HUES6 (cell line): ENCODE results near the gene SEMA4B.
A peak's percentile ranks its signal among the peaks of the same experiment; 100 is the strongest.
"Not testable (repeated sequence)": the region's sequence is repeated elsewhere in the genome, so short reads cannot be mapped to it uniquely, and the experiment has no call there.

Experiments used
- H3K27ac ChIP-seq: 2 replicates; pipeline ENCODE4 v1.7.0; 2013; ENCODE audit warnings: low read depth, mild to moderate bottlenecking, low read length, inconsistent platforms
- H3K27me3 ChIP-seq: 2 replicates; pipeline ENCODE4 v1.6.1; 2013; ENCODE audit warnings: low read length; ENCODE audit not compliant: control insufficient read depth, insufficient read depth
- H3K36me3 ChIP-seq: 2 replicates; pipeline ENCODE4 v1.6.1; 2013; ENCODE audit warnings: low read length; ENCODE audit not compliant: control insufficient read depth, insufficient read depth
- H3K4me1 ChIP-seq: 2 replicates; pipeline ENCODE4 v1.6.1; 2013; ENCODE audit warnings: low read length; ENCODE audit not compliant: control insufficient read depth, insufficient read depth
- H3K4me3 ChIP-seq: 2 replicates; pipeline ENCODE4 v1.5.1; 2013; ENCODE audit warnings: low read depth, low read length
- H3K9ac ChIP-seq: one replicate; pipeline ENCODE4 v1.6.1; 2013; ENCODE audit warnings: mild to moderate bottlenecking, low read length
- H3K9me3 ChIP-seq: 2 replicates; pipeline ENCODE4 v1.6.1; 2013; ENCODE audit warnings: low read depth, low read length; ENCODE audit not compliant: control insufficient read depth, insufficient read depth

Gene SEMA4B

GRCh38 chr15:90184119-90184785, 16.9 kb upstream of the SEMA4B start:
- Histone ChIP-seq H3K9me3 (no peaks in the 10 kb centered on the region), H3K4me3 (peak overlapping the region; percentile 77), H3K27ac (no peak overlapping the region), H3K27me3 (no peaks in the 10 kb centered on the region), H3K9ac (no peak overlapping the region), H3K4me1 (peaks cover 7% of the 10 kb centered on the region; the same call in 1 of the 2 replicates), H3K36me3 (no peaks in the 10 kb centered on the region)

GRCh38 chr15:90184786-90185704, 16.1 kb upstream of the SEMA4B start:
- H3K9ac ChIP-seq = peak overlapping the region; percentile 31
- H3K9me3 ChIP-seq = no peaks in the 10 kb centered on the region
- H3K4me3 ChIP-seq = peak overlapping the region; percentile 77
- no peaks in the 10 kb centered on the region for H3K27me3 ChIP-seq
- no peaks in the 10 kb centered on the region for H3K36me3 ChIP-seq
- H3K4me1 ChIP-seq = peaks cover 7% of the 10 kb centered on the region; the same call in 1 of the 2 replicates
- no peak overlapping the region for H3K27ac ChIP-seq

- Histone ChIP-seq H3K36me3 (no peaks in the 10 kb centered on the region), H3K4me1 (peaks cover 14% of the 10 kb centered on the region), H3K27me3 (no peaks in the 10 kb centered on the region), H3K9me3 (no peaks in the 10 kb centered on the region), H3K9ac (no peak overlapping the region), H3K4me3 (no peak overlapping the region), H3K27ac (no peak overlapping the region)
These were observed 13.8 kb upstream of the SEMA4B start for GRCh38 chr15:90187257-90187868.

- not testable (repeated sequence) for H3K4me3 ChIP-seq, H3K9ac ChIP-seq, H3K27me3 ChIP-seq, H3K9me3 ChIP-seq, H3K27ac ChIP-seq, H3K36me3 ChIP-seq
- peaks cover 14% of the 10 kb centered on the region for H3K4me1 ChIP-seq
These were observed 13.1 kb upstream of the SEMA4B start for GRCh38 chr15:90188065-90188464.

- Histone ChIP-seq H3K36me3 (no peaks in the 10 kb centered on the region), H3K4me1 (peaks cover 10% of the 10 kb centered on the region), H3K9ac (no peak overlapping the region), H3K27ac (no peak overlapping the region), H3K27me3 (no peaks in the 10 kb centered on the region), H3K4me3 (no peak overlapping the region), H3K9me3 (no peaks in the 10 kb centered on the region)
These were observed 12.0 kb upstream of the SEMA4B start for GRCh38 chr15:90188914-90189748.

GRCh38 chr15:90189781-90190467, 11.2 kb upstream of the SEMA4B start:
- no peak overlapping the region for H3K27ac ChIP-seq
- H3K36me3 ChIP-seq = no peaks in the 10 kb centered on the region
- H3K27me3 ChIP-seq = no peaks in the 10 kb centered on the region
- no peaks in the 10 kb centered on the region for H3K9me3 ChIP-seq
- no peak overlapping the region for H3K4me3 ChIP-seq
- peaks cover 7% of the 10 kb centered on the region for H3K4me1 ChIP-seq
- H3K9ac ChIP-seq = no peak overlapping the region

GRCh38 chr15:90190606-90191343, 10.4 kb upstream of the SEMA4B start:
- H3K36me3 ChIP-seq = no peaks in the 10 kb centered on the region
- no peak overlapping the region for H3K4me3 ChIP-seq
- peaks cover 7% of the 10 kb centered on the region for H3K4me1 ChIP-seq
- no peak overlapping the region for H3K9ac ChIP-seq
- H3K27me3 ChIP-seq = no peaks in the 10 kb centered on the region
- no peaks in the 10 kb centered on the region for H3K9me3 ChIP-seq
- H3K27ac ChIP-seq = no peak overlapping the region

- peaks cover 7% of the 10 kb centered on the region for H3K4me1 ChIP-seq
- H3K9ac ChIP-seq = no peak overlapping the region
- no peak overlapping the region for H3K4me3 ChIP-seq
- no peaks in the 10 kb centered on the region for H3K27me3 ChIP-seq
- no peaks in the 10 kb centered on the region for H3K9me3 ChIP-seq
- no peak overlapping the region for H3K27ac ChIP-seq
- no peaks in the 10 kb centered on the region for H3K36me3 ChIP-seq
These were observed 9.8 kb upstream of the SEMA4B start for GRCh38 chr15:90191344-90191687.

- Histone ChIP-seq H3K4me3 (no peak overlapping the region), H3K27me3 (no peaks in the 10 kb centered on the region), H3K9me3 (no peaks in the 10 kb centered on the region), H3K36me3 (no peaks in the 10 kb centered on the region), H3K9ac (no peak overlapping the region), H3K27ac (no peak overlapping the region), H3K4me1 (peaks cover 7% of the 10 kb centered on the region)
These were observed 9.2 kb upstream of the SEMA4B start for GRCh38 chr15:90191794-90192509.
